GM12878 (cell line): ENCODE data around the gene CACNA1B. TPM values are rescaled to one million over a fixed set of nuclear protein-coding genes. Genes with fewer than 3 reads are reported as not detected.

Experiments
- ATAC-seq: fragments of 200-7000 bp; cut with Tn5 transposase; 3 replicates; pipeline ENCODE4 v1.9.1; 2020; ENCODE audit warnings: mild to moderate bottlenecking, moderate library complexity
- BruUV-seq: library from RNA; stranded (reverse); fragments of 400-500 nt; replicated peaks from 2 replicates; lab custom pipeline; 2021; lab: Mats Ljungman, UMichigan
- CTCF ChIA-PET: fragments of 300-600 bp; sonication (Branson Sonifier 250); formaldehyde crosslinking; extraction: SDS; loops from one replicate; lab custom pipeline; 2021; ENCODE audit warnings: inconsistent platforms; lab: Yijun Ruan, JAX
- POLR2A ChIA-PET: fragments of 350-600 bp; formaldehyde crosslinking; extraction: SDS; loops from one replicate; lab custom pipeline; 2021; ENCODE audit warnings: inconsistent platforms; lab: Charles Lee
- RAD21 ChIA-PET: fragments of 300-600 bp; sonication (Branson Sonifier 250); formaldehyde crosslinking; loops from one replicate; lab custom pipeline; 2023; ENCODE audit warnings: antibody characterized with exemption; ENCODE audit not compliant: unreplicated experiment; lab: Charles Lee
- SMC1A ChIA-PET: fragments of 300-600 bp; sonication (Branson Sonifier 250); formaldehyde crosslinking; loops from one replicate; lab custom pipeline; 2023; ENCODE audit not compliant: unreplicated experiment, uncharacterized antibody; lab: Charles Lee
- DNase-seq: peaks from one replicate; pipeline ENCODE4 v3.0.0-alpha.2; 2011; ENCODE audit warnings: low read depth, low spot score
- FAIRE-seq: peaks from 3 replicates; lab custom pipeline; 2011; peaks lifted over from hg19 to GRCh38; lab: Jason Lieb, UNC
- H2AFZ ChIP-seq: 2 replicates; pipeline ENCODE4 v1.6.0; 2011; ENCODE audit warnings: low read depth, low read length, control low read depth; ENCODE audit not compliant: control insufficient read depth
- H3K27ac ChIP-seq: 2 replicates; pipeline ENCODE4 v1.5.1; 2011; ENCODE audit warnings: control low read depth; ENCODE audit not compliant: control insufficient read depth, insufficient read depth
- H3K27me3 ChIP-seq, 2 experiments: replicated peaks in 1 of 2; 2 replicates each; pipeline versions ENCODE4 v1.6.0 to v1.6.1; 2011; ENCODE audit warnings: low read length in 1 of 2; ENCODE audit not compliant: control insufficient read depth in 2 of 2, insufficient read depth in 2 of 2
- H3K36me3 ChIP-seq, 2 experiments: 2 replicates each; pipeline ENCODE4 v1.5.1; 2011; ENCODE audit warnings: low read length in 1 of 2; ENCODE audit not compliant: control insufficient read depth in 2 of 2, insufficient read depth in 2 of 2
- H3K4me1 ChIP-seq: 2 replicates; pipeline ENCODE4 v1.6.1; 2011; ENCODE audit warnings: mild to moderate bottlenecking, low read length, moderate library complexity, mixed read lengths; ENCODE audit not compliant: control insufficient read depth, insufficient read depth
- H3K4me2 ChIP-seq: 2 replicates; pipeline ENCODE4 v1.6.0; 2011; ENCODE audit warnings: control low read depth; ENCODE audit not compliant: control insufficient read depth, insufficient read depth
- H3K4me3 ChIP-seq: fragments of 200-600 bp; sonication (generic); 2 replicates; pipeline ENCODE4 v1.5.1; 2016
- H3K79me2 ChIP-seq: 2 replicates; pipeline ENCODE4 v1.6.0; 2011; ENCODE audit warnings: low read length; ENCODE audit not compliant: control insufficient read depth, insufficient read depth
- H3K9ac ChIP-seq: 2 replicates; pipeline ENCODE4 v1.8.0; 2011; ENCODE audit warnings: low read length, control low read depth, mixed read lengths; ENCODE audit not compliant: control insufficient read depth, insufficient read depth
- H3K9me3 ChIP-seq: replicated peaks from 3 replicates; pipeline ENCODE4 v1.5.1; 2011; ENCODE audit warnings: mild to moderate bottlenecking, low read length; ENCODE audit not compliant: control insufficient read depth, insufficient read depth
- H4K20me1 ChIP-seq: 2 replicates; pipeline ENCODE4 v1.6.0; 2011; ENCODE audit not compliant: control insufficient read depth, insufficient read depth
- CHD1 ChIP-seq: IDR thresholded peaks from 2 replicates; pipeline ENCODE4 v1.6.1; 2012; ENCODE audit warnings: low read depth, low read length, improper control_type of control experiment
- FOXK2 ChIP-seq: fragments of 450-650 bp; IDR thresholded peaks from 2 replicates; pipeline ENCODE4 v1.6.1; 2017; ENCODE audit warnings: mild to moderate bottlenecking, moderate library complexity
- GABPA ChIP-seq: IDR thresholded peaks from 2 replicates; pipeline ENCODE4 v1.6.1; 2014; ENCODE audit warnings: antibody characterized with exemption, low read depth, mild to moderate bottlenecking, inconsistent platforms
- IKZF2 ChIP-seq, 2 experiments: fragments of 450-650 bp; IDR thresholded peaks; 2 replicates each; pipeline ENCODE4 v1.6.1; 2017; ENCODE audit warnings: mild to moderate bottlenecking in 2 of 2, moderate library complexity in 2 of 2
- JUND ChIP-seq: IDR thresholded peaks from 2 replicates; pipeline ENCODE4 v1.6.1; 2012; ENCODE audit warnings: low read depth, mild to moderate bottlenecking, low read length, improper control_type of control experiment, moderate library complexity
- NBN ChIP-seq: fragments of 450-650 bp; IDR thresholded peaks from 2 replicates; pipeline ENCODE4 v1.6.1; 2016
- RAD51 ChIP-seq: fragments of 450-650 bp; IDR thresholded peaks from 2 replicates; pipeline ENCODE4 v1.6.1; 2016; ENCODE audit warnings: moderate library complexity, mild to moderate bottlenecking, inconsistent platforms
- SIN3A ChIP-seq: IDR thresholded peaks from 2 replicates; pipeline ENCODE4 v1.6.1; 2012; ENCODE audit warnings: low read depth, low read length, improper control_type of control experiment
- ZBTB4 ChIP-seq: fragments of 450-650 bp; formaldehyde crosslinking; IDR thresholded peaks from 2 replicates; pipeline ENCODE4 v1.4.0; 2022; ENCODE audit warnings: mild to moderate bottlenecking, moderate library complexity
- ZNF207 ChIP-seq: fragments of 450-650 bp; IDR thresholded peaks from 2 replicates; pipeline ENCODE4 v1.6.1; 2014; ENCODE audit warnings: antibody characterized with exemption, mild to moderate bottlenecking, borderline replicate concordance
- ZNF384 ChIP-seq: IDR thresholded peaks from 2 replicates; pipeline ENCODE4 v1.6.1; 2012; ENCODE audit warnings: low read depth, mild to moderate bottlenecking, low read length, improper control_type of control experiment, borderline replicate concordance
- ZNF687 ChIP-seq: fragments of 450-650 bp; IDR thresholded peaks from 2 replicates; pipeline ENCODE4 v1.6.1; 2017; ENCODE audit warnings: mild to moderate bottlenecking, moderate library complexity
- WGBS: methylation state at CpG from one replicate; pipeline ENCODE4 v1.1.6; 2016; ENCODE audit warnings: low lambda C conversion rate; ENCODE audit not compliant: insufficient replicate concordance, insufficient coverage; ENCODE audit errors: missing lambda C conversion rate; 5-methylcytosine and 5-hydroxymethylcytosine counted together
- in situ Hi-C: fragments of 300-500 bp; cut with MboI; formaldehyde crosslinking; loops from 9 replicates; pipeline ENCODE4 v1.14.3; 2018; ENCODE audit warnings: mixed read lengths
- intact Hi-C: fragments of 100-400 bp; cut with micrococcal nuclease; formaldehyde crosslinking; loops from one replicate; pipeline ENCODE4 v1.14.2; 2022; ENCODE audit not compliant: unreplicated experiment
- polyA plus RNA-seq, 11 experiments: library from polyadenylated mRNA; depleted of rRNA in 4 of 11; unstranded in 6 of 11; stranded (reverse) in 5 of 11; fragments of >200 nt; fragmentation: Nextera tagmentation in 4 of 11; fragmentation: Illumina TruSeq in 1 of 11; extraction: Ambion mirVana in 4 of 11; extraction: Trizol in 1 of 11; gene quantifications; 1 replicate in 1 of 11; 2 replicates in 10 of 11; pipeline versions ENCODE4 v1.2.1 to v1.2.3, GENCODE V29; 2011 to 2016; ENCODE audit warnings: inconsistent platforms in 2 of 11, missing spikeins in 2 of 11, low read depth in 1 of 11
- total RNA-seq, 4 experiments: library from RNA; depleted of rRNA in 3 of 4; stranded (reverse); fragments of >200 nt in 3 of 4; fragmentation: Illumina TruSeq in 1 of 4; extraction: Trizol in 1 of 4; gene quantifications; 2 replicates each; pipeline versions ENCODE4 v1.2.1 to v1.2.3, GENCODE V29; 2013 to 2021

The CACNA1B gene
- total and polyA plus RNA-seq, 10 of the 15 experiments (the other 5 are each of a cell fraction or from before 2014, with no cell fraction given): 0.01 to 0.03 (median 0.01) TPM; not detected in 7

GRCh38 chr9:137973829-137974416 lies 96.3 kb downstream of the CACNA1B start (continued):
- TF ChIP-seq RAD51: no peak

- in situ Hi-C loops: no loop called here
- WGBS: 32% methylated on average over 13 of the region's 15 CpGs
- no peaks in the 10 kb centered on the region for H3K4me1 ChIP-seq
- H3K4me2 ChIP-seq: no peak overlapping the region
- no peaks in the 10 kb centered on the region for H3K36me3 ChIP-seq
- H3K4me3 ChIP-seq: no peak overlapping the region
- ATAC-seq (no peak), FAIRE-seq (no peak), DNase-seq (no peak)
- SMC1A ChIA-PET: no interaction called here
- BruUV-seq: no TSS peak
- intact Hi-C loops: loop anchor here (10.0 kb wide), 1 partner anchor 60 kb away; no protein-coding TSS in a partner anchor
- CTCF ChIA-PET: no interaction called here
- POLR2A ChIA-PET: no interaction called here
- H3K9ac ChIP-seq: no peak overlapping the region
- H3K27ac ChIP-seq: no peak overlapping the region
- no peaks in the 10 kb centered on the region for H4K20me1 ChIP-seq
- H3K9me3 ChIP-seq: no peaks in the 10 kb centered on the region
- H2AFZ ChIP-seq: no peak overlapping the region
- H3K27me3 ChIP-seq: no peaks in the 10 kb centered on the region
- H3K79me2 ChIP-seq: no peaks in the 10 kb centered on the region
- RAD21 ChIA-PET: no interaction called here
- TF ChIP-seq FOXK2 (no peak), ZBTB4 (CRISPR knock-in tag) (no peak), IKZF2 (IDR thresholded peaks at IDR 0.05) (no peak), NBN (no peak), ZNF384 (no peak), ZNF207 (no peak), GABPA (no peak), JUND (no peak), CHD1 (no peak), SIN3A (no peak), ZNF687 (no peak)
Measured at GRCh38 chr9:137974746-137975526, 97.4 kb downstream of the CACNA1B start.
